Measurements from ENCODE around the gene CASP8AP2. TPM values are rescaled to one million over a fixed set of nuclear protein-coding genes. Genes with fewer than 3 reads are reported as not detected.
"Not testable (repeated sequence)": the region's sequence is repeated elsewhere in the genome, so short reads cannot be mapped to it uniquely, and the experiment has no call there.

CASP8AP2 gene
- total RNA-seq, 2 experiments from 2014 or later: 33.3 to 33.6 TPM

GRCh38 chr6:89818977-89819335, 10.7 kb upstream of the CASP8AP2 start:
- TF ChIP-seq CTCF (IDR thresholded peaks at IDR 0.05): no peak
- Mint-ChIP-seq H3K27ac (peak overlapping the region; percentile 96), H3K27me3 (no peaks in the 10 kb centered on the region), H3K4me1 (ENCODE audit: low read depth) (peaks cover 34% of the 10 kb centered on the region), H3K4me3 (peak overlapping the region; percentile 86), H3K9me3 (no peaks in the 10 kb centered on the region), H3K36me3 (ENCODE audit: low read depth) (peaks cover 22% of the 10 kb centered on the region)
- intact Hi-C loops (cut with micrococcal nuclease): no loop called here
- ATAC-seq: peak; percentile 5
- DNase-seq: no peak
- ChIA-PET CTCF (interaction anchor here (1.2 to 2.7 kb wide), 5 partner anchors 11 to 660 kb away, joined by 3 to 20 read pairs (median 5); partner anchors contain the start of gene CASP8AP2), POLR2A (interaction anchor here (0.7 to 2.6 kb wide), 10 partner anchors 7 to 574 kb away, joined by 3 to 64 read pairs (median 4); partner anchors contain the start of gene CASP8AP2)

DNA sequence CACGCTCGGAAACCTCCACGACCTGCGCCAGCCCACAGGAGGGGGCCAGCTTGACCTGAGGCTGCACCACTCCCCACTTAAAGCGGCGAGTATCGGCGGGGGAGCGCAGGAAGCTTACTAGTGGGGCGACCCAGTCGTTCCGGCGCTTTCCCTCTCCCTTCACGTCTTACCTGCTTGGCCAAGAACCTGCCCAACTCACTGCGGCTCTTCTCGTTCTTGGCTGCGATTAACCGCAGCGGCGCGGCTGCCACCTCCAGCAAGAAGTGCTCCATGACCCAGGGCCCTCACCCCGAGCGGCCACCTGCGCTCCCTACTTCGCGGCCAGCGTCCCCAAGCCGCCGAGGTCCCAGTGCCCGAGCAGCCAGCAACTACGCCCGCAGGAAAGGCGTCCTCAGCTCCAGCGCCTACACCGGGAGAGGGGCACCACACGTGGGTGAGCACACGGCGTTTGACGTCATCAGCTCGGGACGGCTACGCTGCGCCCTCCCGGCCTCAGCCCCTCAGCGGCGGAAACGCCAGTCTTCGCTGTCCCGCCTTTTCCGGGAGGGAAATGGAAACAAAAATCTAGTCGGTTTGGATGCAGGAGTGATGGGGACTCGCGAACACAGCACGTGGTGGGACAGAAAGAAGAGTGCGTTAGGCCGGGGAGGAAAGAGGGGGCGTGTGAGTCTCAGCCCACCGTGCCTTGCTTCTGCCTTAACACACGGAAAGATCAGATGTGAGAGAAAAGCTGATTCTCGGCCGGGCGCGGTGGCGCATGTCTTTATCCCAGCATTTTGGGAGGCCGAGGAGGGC, 10.1 kb upstream of the CASP8AP2 start, which contains the start of gene MDN1:
MDN1 (minus strand) TSS at position 459 of the 795 bp plus-strand sequence; CDS start at position 272, 187 bp downstream.
- ATAC-seq: peak; percentile 93
- peak; percentile 92 for DNase-seq
- Mint-ChIP-seq H3K27me3 (no peaks in the 10 kb centered on the region), H3K9me3 (no peaks in the 10 kb centered on the region), H3K27ac (peak within 1 kb of the TSS; percentile 96), H3K4me1 (ENCODE audit: low read depth) (peaks cover 29% of the 10 kb centered on the region), H3K36me3 (ENCODE audit: low read depth) (peaks cover 22% of the 10 kb centered on the region), H3K4me3 (peak within 1 kb of the TSS; percentile 86)
- intact Hi-C loops (cut with micrococcal nuclease): no loop called here
- CTCF ChIA-PET: interaction anchor here (0.7 to 2.7 kb wide), 7 partner anchors 10 to 660 kb away, joined by 3 to 20 read pairs (median 5); partner anchors contain the start of gene CASP8AP2
- POLR2A ChIA-PET: interaction anchor here (0.7 to 2.6 kb wide), 16 partner anchors 8 to 751 kb away, joined by 3 to 64 read pairs (median 4); partner anchors contain the start of genes CASP8AP2 and LYRM2
- no peak for TF ChIP-seq CTCF (IDR thresholded peaks at IDR 0.05)

DNA sequence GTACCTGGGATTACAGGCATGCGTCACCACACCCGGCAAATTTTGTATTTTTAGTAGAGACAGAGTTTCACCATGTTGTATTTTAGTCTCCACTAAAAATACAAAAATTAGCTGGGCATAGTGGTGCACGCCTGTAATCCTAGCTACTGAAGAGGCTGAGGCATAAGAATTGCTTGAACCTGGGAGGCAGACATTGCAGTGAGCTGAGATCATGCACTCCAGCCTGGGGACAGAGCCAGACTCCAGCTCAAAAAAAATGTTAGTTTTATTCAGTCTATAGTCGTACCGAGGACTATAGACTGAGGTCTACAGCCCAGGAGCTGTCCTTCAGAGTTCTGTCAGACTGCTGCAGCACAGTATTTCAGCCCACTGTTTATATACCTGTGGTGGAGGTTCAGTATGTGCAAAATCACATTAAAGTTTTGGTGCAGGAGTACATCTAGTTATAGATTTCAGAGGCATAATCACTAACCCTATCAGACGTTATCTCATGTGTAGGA, 3.6 kb upstream of the CASP8AP2 start:
- Mint-ChIP-seq H3K27ac (no peak overlapping the region), H3K4me1 (ENCODE audit: low read depth) (peaks cover 6% of the 10 kb centered on the region), H3K9me3 (no peaks in the 10 kb centered on the region), H3K4me3 (no peak overlapping the region), H3K27me3 (no peaks in the 10 kb centered on the region), H3K36me3 (ENCODE audit: low read depth) (peaks cover 11% of the 10 kb centered on the region)
- ATAC-seq (no peak), DNase-seq (no peak)
- ChIA-PET POLR2A (no interaction called here), CTCF (interaction anchor here (0.9 kb wide), 1 partner anchor 33 kb away, joined by 3 read pairs; no protein-coding TSS in a partner anchor)
- no peak for TF ChIP-seq CTCF (IDR thresholded peaks at IDR 0.05)
- intact Hi-C loops (cut with micrococcal nuclease): no loop called here

DNA sequence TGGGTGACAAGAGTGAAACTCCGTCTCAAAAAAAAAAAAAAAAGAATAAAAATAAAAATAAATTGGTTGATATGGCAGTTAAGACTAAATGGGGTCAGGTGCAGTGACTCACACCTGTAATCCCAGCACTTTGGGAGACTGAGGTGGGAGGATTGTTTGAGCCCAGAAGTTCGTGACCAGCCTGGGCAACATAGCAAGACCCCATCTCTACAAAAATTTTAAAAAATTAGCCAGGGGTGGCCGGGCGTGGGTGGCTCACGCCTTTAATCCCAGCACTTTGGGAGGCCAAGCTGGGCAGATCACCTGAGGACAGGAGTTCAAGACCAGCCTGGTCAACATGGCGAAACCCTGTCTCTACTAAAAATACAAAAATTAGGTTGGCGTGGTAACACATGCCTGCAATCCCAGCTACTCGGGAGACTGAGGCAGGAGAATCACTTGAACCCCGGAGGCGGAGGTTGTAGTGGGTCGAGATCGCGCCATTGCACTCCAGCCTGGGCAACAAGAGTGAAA, 1.1 kb upstream of the CASP8AP2 start:
- H3K9me3 Mint-ChIP-seq; ATAC-seq; DNase-seq; intact Hi-C loops (cut with micrococcal nuclease); H3K27me3 Mint-ChIP-seq: not testable (repeated sequence)
- H3K4me1 Mint-ChIP-seq (ENCODE audit: low read depth): peaks cover 21% of the 10 kb centered on the region
- H3K4me3 Mint-ChIP-seq: peak overlapping the region; percentile 96
- POLR2A ChIA-PET: interaction anchor here (0.5 to 3.9 kb wide), 6 partner anchors 9 to 395 kb away, joined by 3 to 64 read pairs (median 4); partner anchors contain the start of gene MDN1
- H3K36me3 Mint-ChIP-seq (ENCODE audit: low read depth): peaks cover 35% of the 10 kb centered on the region
- CTCF ChIA-PET: interaction anchor here (1.0 to 2.2 kb wide), 2 partner anchors 9 to 20 kb away, joined by 3 to 20 read pairs; partner anchors contain the start of gene MDN1
- H3K27ac Mint-ChIP-seq: peak overlapping the region; percentile 99

DNA sequence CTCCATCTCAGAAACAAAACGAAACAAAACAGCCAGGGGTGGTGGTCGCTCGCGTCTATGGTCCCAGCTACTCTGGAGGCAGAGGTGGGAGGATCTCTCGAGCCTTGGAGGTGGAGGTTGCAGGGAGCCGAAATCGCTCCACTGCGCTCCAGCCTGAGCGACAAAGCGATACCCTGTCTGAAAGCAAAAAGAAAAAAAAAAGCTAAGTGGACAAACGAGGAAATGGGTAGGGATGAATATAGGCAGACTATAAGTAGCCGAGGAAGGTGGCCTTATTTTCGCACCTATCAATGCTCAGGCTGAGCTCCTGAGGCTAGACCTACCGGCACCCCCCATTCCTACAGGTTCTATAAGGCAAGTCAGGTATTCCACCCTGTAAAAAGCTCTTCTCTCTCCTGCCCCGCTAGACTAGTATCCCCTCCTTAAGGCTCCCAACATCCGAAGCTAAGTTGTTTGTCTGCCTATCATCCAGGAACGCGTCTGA, 650 bp upstream of the CASP8AP2 start:
- peaks cover 24% of the 10 kb centered on the region for H3K4me1 Mint-ChIP-seq (ENCODE audit: low read depth)
- CTCF ChIA-PET: interaction anchor here (1.0 to 2.2 kb wide), 3 partner anchors 9 to 112 kb away, joined by 3 to 20 read pairs (median 4); partner anchors contain the start of gene MDN1
- TF ChIP-seq CTCF (IDR thresholded peaks at IDR 0.05): no peak
- no peaks in the 10 kb centered on the region for H3K27me3 Mint-ChIP-seq
- intact Hi-C loops (cut with micrococcal nuclease): no loop called here
- H3K27ac Mint-ChIP-seq: peak overlapping the region; percentile 99
- H3K4me3 Mint-ChIP-seq: peak overlapping the region; percentile 96
- peak; percentile 34 for DNase-seq
- H3K36me3 Mint-ChIP-seq (ENCODE audit: low read depth): peaks cover 37% of the 10 kb centered on the region
- POLR2A ChIA-PET: interaction anchor here (0.5 to 3.9 kb wide), 12 partner anchors 9 to 468 kb away, joined by 3 to 64 read pairs (median 3); partner anchors contain the start of genes BACH2 and MDN1
- no peaks in the 10 kb centered on the region for H3K9me3 Mint-ChIP-seq
- peak; percentile 28 for ATAC-seq
